Measurements from ENCODE around the gene JAK1. TPM values are rescaled to one million over a fixed set of nuclear protein-coding genes. Genes with fewer than 3 reads are reported as not detected.
"Not testable (repeated sequence)": the region's sequence is repeated elsewhere in the genome, so short reads cannot be mapped to it uniquely, and the experiment has no call there.

JAK1 gene
- total and polyA plus RNA-seq, 12 donors, result 23.4 to 155 (median 91.1) TPM

- WGBS, 4 donors, result 1 to 5% (median 1%) methylated on average over 30 to 72 of the region's 72 CpGs
These were observed 36.4 kb upstream of the JAK1 start for GRCh38 chr1:65002508-65003315.

GRCh38 chr1:65002156-65002507 lies 35.8 kb upstream of the JAK1 start:
- no peaks in the 10 kb centered on the region for H3K9me3 ChIP-seq (replicated peaks in 1 of 3)
- DNase-seq, result peak in 2 of 7 donors; percentile 12 to 62
- TF ChIP-seq POLR2A (IDR thresholded peaks at IDR 0.05) (no peak), CTCF (IDR thresholded peaks at IDR 0.05) (no peak)
- H3K27ac ChIP-seq, result peak overlapping the region in 4 of 5 donors; percentile 81 to 98 (median 92)
- peaks cover 10 to 19% of the 10 kb centered on the region in 2 donors for H3K4me1 ChIP-seq (replicated peaks in 1 of 2)
- H3K27me3 ChIP-seq, result no peaks in the 10 kb centered on the region
- H3K36me3 ChIP-seq (replicated peaks in 1 of 2), result no peaks in the 10 kb centered on the region
- peak overlapping the region in 2 of 4 donors; percentile 33 to 66 for H3K4me3 ChIP-seq
- WGBS, 4 donors, result 67 to 73% (median 70%) methylated on average over 12 of the region's 12 CpGs
- intact Hi-C loops (cut with DNase I), result no loop called here

More at GRCh38 chr1:65002508-65003315, 36.4 kb upstream of the JAK1 start:
- no peaks in the 10 kb centered on the region for H3K27me3 ChIP-seq
- H3K27ac ChIP-seq, result peak overlapping the region; percentile 61 to 98 (median 86)
- intact Hi-C loops (cut with DNase I), result no loop called here
- DNase-seq, result peak; percentile 78 to 93 (median 91)
- peaks cover 13 to 20% of the 10 kb centered on the region in 2 donors for H3K4me1 ChIP-seq (replicated peaks in 1 of 2)
- TF ChIP-seq POLR2A (IDR thresholded peaks at IDR 0.05), result peak; percentile 57 to 68
- TF ChIP-seq CTCF (IDR thresholded peaks at IDR 0.05), result peak in 1 of 6 experiments; percentile 7
- H3K4me3 ChIP-seq, result peak overlapping the region in 2 of 4 donors; percentile 33 to 66
- no peaks in the 10 kb centered on the region for H3K36me3 ChIP-seq (replicated peaks in 1 of 2)
- H3K9me3 ChIP-seq (replicated peaks in 1 of 3), result no peaks in the 10 kb centered on the region

- intact Hi-C loops (cut with DNase I), result no loop called here
- no peak overlapping the region for H3K4me3 ChIP-seq
- H3K4me1 ChIP-seq (replicated peaks in 1 of 2), result peaks cover 1 to 11% of the 10 kb centered on the region in 2 donors
- no peaks in the 10 kb centered on the region for H3K27me3 ChIP-seq
- 53 to 69% (median 61%) methylated on average over 17 to 18 of the region's 18 CpGs for WGBS, 4 donors
- DNase-seq, result peak; percentile 60 to 85 (median 71)
- H3K9me3 ChIP-seq (replicated peaks in 1 of 3), result no peaks in the 10 kb centered on the region
- H3K27ac ChIP-seq, result peak overlapping the region in 2 of 5 donors; percentile 97 to 98
- TF ChIP-seq CTCF (IDR thresholded peaks at IDR 0.05) (peak in 1 of 6 experiments; percentile 6), POLR2A (IDR thresholded peaks at IDR 0.05) (peak in 1 of 2 donors; percentile 17)
- H3K36me3 ChIP-seq (replicated peaks in 1 of 2), result no peaks in the 10 kb centered on the region
These were observed 35.0 kb upstream of the JAK1 start for GRCh38 chr1:65001231-65001792.

- WGBS, 4 donors, result 91 to 98% (median 93%) methylated on average over 4 of the region's 4 CpGs
- intact Hi-C loops (cut with DNase I); H3K9me3 ChIP-seq (replicated peaks in 1 of 3); DNase-seq; H3K36me3 ChIP-seq (replicated peaks in 1 of 2); H3K4me1 ChIP-seq (replicated peaks in 1 of 2); H3K27me3 ChIP-seq; H3K4me3 ChIP-seq; H3K27ac ChIP-seq: not testable (repeated sequence)
These were observed 32.1 kb upstream of the JAK1 start for GRCh38 chr1:64998425-64998948.
